ENCODE results near the gene ABHD13.

- TF ChIP-seq, protein P1, sequence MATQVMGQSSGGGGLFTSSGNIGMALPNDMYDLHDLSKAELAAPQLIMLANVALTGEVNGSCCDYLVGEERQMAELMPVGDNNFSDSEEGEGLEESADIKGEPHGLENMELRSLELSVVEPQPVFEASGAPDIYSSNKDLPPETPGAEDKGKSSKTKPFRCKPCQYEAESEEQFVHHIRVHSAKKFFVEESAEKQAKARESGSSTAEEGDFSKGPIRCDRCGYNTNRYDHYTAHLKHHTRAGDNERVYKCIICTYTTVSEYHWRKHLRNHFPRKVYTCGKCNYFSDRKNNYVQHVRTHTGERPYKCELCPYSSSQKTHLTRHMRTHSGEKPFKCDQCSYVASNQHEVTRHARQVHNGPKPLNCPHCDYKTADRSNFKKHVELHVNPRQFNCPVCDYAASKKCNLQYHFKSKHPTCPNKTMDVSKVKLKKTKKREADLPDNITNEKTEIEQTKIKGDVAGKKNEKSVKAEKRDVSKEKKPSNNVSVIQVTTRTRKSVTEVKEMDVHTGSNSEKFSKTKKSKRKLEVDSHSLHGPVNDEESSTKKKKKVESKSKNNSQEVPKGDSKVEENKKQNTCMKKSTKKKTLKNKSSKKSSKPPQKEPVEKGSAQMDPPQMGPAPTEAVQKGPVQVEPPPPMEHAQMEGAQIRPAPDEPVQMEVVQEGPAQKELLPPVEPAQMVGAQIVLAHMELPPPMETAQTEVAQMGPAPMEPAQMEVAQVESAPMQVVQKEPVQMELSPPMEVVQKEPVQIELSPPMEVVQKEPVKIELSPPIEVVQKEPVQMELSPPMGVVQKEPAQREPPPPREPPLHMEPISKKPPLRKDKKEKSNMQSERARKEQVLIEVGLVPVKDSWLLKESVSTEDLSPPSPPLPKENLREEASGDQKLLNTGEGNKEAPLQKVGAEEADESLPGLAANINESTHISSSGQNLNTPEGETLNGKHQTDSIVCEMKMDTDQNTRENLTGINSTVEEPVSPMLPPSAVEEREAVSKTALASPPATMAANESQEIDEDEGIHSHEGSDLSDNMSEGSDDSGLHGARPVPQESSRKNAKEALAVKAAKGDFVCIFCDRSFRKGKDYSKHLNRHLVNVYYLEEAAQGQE (IDR thresholded peaks at IDR 0.05; ENCODE audit: insufficient read depth in 1 of 2, low read depth in 2 of 2, low read length in 2 of 2): no peak
- TF ChIP-seq TAF1 (IDR thresholded peaks at IDR 0.05; ENCODE audit: borderline replicate concordance, insufficient read depth, low read length): no peak
- no peak for TF ChIP-seq POLR2AphosphoS5 (IDR thresholded peaks at IDR 0.05; ENCODE audit: low read depth, low read length)
These were observed 24.4 kb upstream of the ABHD13 start for GRCh38 chr13:108193806-108194205.
